ENCODE data around the gene GASK1A.
"Not testable (repeated sequence)": the region's sequence is repeated elsewhere in the genome, so short reads cannot be mapped to it uniquely, and the experiment has no call there.

Gene GASK1A

GRCh38 chr3:43063114-43063513 lies 84.0 kb downstream of the GASK1A start:
- no peak for DNase-seq

GRCh38 chr3:43070670-43071069 lies 91.6 kb downstream of the GASK1A start:
- not testable (repeated sequence) for DNase-seq

GRCh38 chr3:43071313-43071893 lies 92.3 kb downstream of the GASK1A start:
- no peak for DNase-seq

- DNase-seq: no peak
Measured at GRCh38 chr3:43072361-43072760, 93.2 kb downstream of the GASK1A start.

- no peak for DNase-seq
Measured at GRCh38 chr3:43073116-43073835, 94.2 kb downstream of the GASK1A start.

GRCh38 chr3:43073836-43074220 lies 94.7 kb downstream of the GASK1A start:
- no peak for DNase-seq

GRCh38 chr3:43074482-43074881 lies 95.4 kb downstream of the GASK1A start:
- DNase-seq: no peak

GRCh38 chr3:43074901-43075689 lies 96.0 kb downstream of the GASK1A start:
- DNase-seq: no peak

- no peak for DNase-seq
Measured at GRCh38 chr3:43075904-43076661, 97.0 kb downstream of the GASK1A start.

GRCh38 chr3:43076857-43077256 lies 97.7 kb downstream of the GASK1A start:
- no peak for DNase-seq

GRCh38 chr3:43077261-43077660 lies 98.2 kb downstream of the GASK1A start:
- DNase-seq: no peak

GRCh38 chr3:43077707-43078106 lies 98.6 kb downstream of the GASK1A start:
- DNase-seq: no peak

- DNase-seq: no peak
Measured at GRCh38 chr3:43079536-43080332, 100.6 kb downstream of the GASK1A start.

GRCh38 chr3:43080726-43081568 lies 101.8 kb downstream of the GASK1A start:
- DNase-seq: no peak

- DNase-seq: no peak
Measured at GRCh38 chr3:43081796-43082195, 102.7 kb downstream of the GASK1A start.

GRCh38 chr3:43082457-43082856 lies 103.3 kb downstream of the GASK1A start:
- DNase-seq: no peak

GRCh38 chr3:43086460-43087165 lies 107.5 kb downstream of the GASK1A start:
- no peak for DNase-seq

GRCh38 chr3:43087249-43087776 lies 108.2 kb downstream of the GASK1A start:
- no peak for DNase-seq

GRCh38 chr3:43089081-43089480 lies 110.0 kb downstream of the GASK1A start:
- DNase-seq: no peak

GRCh38 chr3:43090238-43090637 lies 111.1 kb downstream of the GASK1A start:
- no peak for DNase-seq

- DNase-seq: no peak
Measured at GRCh38 chr3:43091481-43091880, 112.4 kb downstream of the GASK1A start.

Measured in amniotic stem cell (primary cell).